ENCODE data around the gene SMOC2. TPM values are rescaled to one million over a fixed set of nuclear protein-coding genes. Genes with fewer than 3 reads are reported as not detected.

Gene SMOC2
- total and polyA plus RNA-seq, 2 of the 13 experiments (the other 11 are each of a cell fraction or from before 2014, with no cell fraction given), result not detected

DNA sequence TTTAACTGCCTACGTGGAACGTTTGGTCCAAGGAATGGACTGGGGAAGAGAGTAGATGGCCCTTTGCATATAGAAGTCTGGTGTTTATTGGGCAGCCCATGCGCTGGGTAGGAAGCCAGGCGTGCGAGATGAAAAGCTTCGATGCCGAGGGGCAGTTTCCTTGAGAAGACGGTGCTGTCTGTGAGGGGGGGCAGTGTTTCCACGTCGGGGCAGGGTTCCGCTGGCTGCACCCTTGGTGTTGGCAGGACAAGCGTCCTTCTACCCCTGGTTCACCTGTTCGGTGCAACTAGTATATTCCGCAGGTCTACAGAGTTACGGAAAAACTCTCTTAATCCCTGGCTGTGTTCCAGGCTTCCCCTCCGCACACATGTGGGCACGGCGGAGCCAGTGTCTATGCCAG is 88.2 kb downstream of the SMOC2 start:
- no peak overlapping the region for H3K4me3 ChIP-seq (replicated peaks in 1 of 3; ENCODE audit: insufficient read depth in 1 of 3, low read depth in 2 of 3, low read length in 3 of 3)
- H2AFZ ChIP-seq (ENCODE audit: low read length), result no peak overlapping the region
- H3K4me1 ChIP-seq (ENCODE audit: insufficient read depth, low read length), result no peaks in the 10 kb centered on the region
- H3K9me3 ChIP-seq (ENCODE audit: low read length), result no peaks in the 10 kb centered on the region
- WGBS (ENCODE audit: low lambda C conversion rate), result 43% methylated on average over 18 of the region's 18 CpGs
- ATAC-seq (no peak), FAIRE-seq (no peak), DNase-seq (ENCODE audit: low spot score) (no peak)
- intact Hi-C loops (cut with micrococcal nuclease; ENCODE audit: unreplicated experiment), result no loop called here
- H3K4me2 ChIP-seq (ENCODE audit: low read depth, low read length), result no peak overlapping the region
- no peaks in the 10 kb centered on the region for H4K20me1 ChIP-seq (ENCODE audit: insufficient read depth, low read length)
- TF ChIP-seq ZNF768 (CRISPR knock-in tag; IDR thresholded peaks at IDR 0.05) (no peak), JDP2 (CRISPR knock-in tag; IDR thresholded peaks at IDR 0.05; ENCODE audit: borderline replicate concordance) (no peak), ZNF33A (CRISPR knock-in tag; IDR thresholded peaks at IDR 0.05; ENCODE audit: borderline replicate concordance) (no peak), MTF1 (CRISPR knock-in tag; IDR thresholded peaks at IDR 0.05) (no peak), HNF4A (CRISPR knock-in tag; IDR thresholded peaks at IDR 0.05) (no peak), SCMH1 (CRISPR knock-in tag; IDR thresholded peaks at IDR 0.05; ENCODE audit: borderline replicate concordance) (no peak), DDIT3 (CRISPR knock-in tag; IDR thresholded peaks at IDR 0.05) (no peak), ZNF574 (CRISPR knock-in tag; IDR thresholded peaks at IDR 0.05) (no peak), POGK (CRISPR knock-in tag; conservative IDR thresholded peaks at IDR 0.05) (no peak), RFX1 (IDR thresholded peaks at IDR 0.05) (no peak)
- no peaks in the 10 kb centered on the region for H3K79me2 ChIP-seq (ENCODE audit: insufficient read depth, low read length)
- no peak overlapping the region for H3K27ac ChIP-seq (ENCODE audit: extremely low read length, insufficient read depth, low read length)
- H3K27me3 ChIP-seq (ENCODE audit: control insufficient read depth in 1 of 2, insufficient read depth in 2 of 2, low read length in 2 of 2), result peaks cover 8 to 71% of the 10 kb centered on the region in 2 experiments; a peak in 4 of 5 replicates
- CTCF ChIA-PET (ENCODE audit: low intra/inter-chr PET ratio, low total read pairs), result no interaction called here
- no peak overlapping the region for H3K9ac ChIP-seq (ENCODE audit: insufficient read depth, low read depth, low read length)
- in situ Hi-C loops (cut with HindIII; ENCODE audit: extremely low pct_ligation_motif_present, low pct_unique_long_range_greater_than_20kb), result no loop called here
- H3K36me3 ChIP-seq (replicated peaks in 1 of 2; ENCODE audit: control insufficient read depth in 1 of 2, insufficient read depth in 2 of 2, low read length in 2 of 2), result no peaks in the 10 kb centered on the region
- BruUV-seq (replicated peaks), result no TSS peak
- POLR2A ChIA-PET, result no interaction called here

Data from HepG2 (cell line).